ENCODE measurements around the gene SERPINA10.

The SERPINA10 gene, protein sequence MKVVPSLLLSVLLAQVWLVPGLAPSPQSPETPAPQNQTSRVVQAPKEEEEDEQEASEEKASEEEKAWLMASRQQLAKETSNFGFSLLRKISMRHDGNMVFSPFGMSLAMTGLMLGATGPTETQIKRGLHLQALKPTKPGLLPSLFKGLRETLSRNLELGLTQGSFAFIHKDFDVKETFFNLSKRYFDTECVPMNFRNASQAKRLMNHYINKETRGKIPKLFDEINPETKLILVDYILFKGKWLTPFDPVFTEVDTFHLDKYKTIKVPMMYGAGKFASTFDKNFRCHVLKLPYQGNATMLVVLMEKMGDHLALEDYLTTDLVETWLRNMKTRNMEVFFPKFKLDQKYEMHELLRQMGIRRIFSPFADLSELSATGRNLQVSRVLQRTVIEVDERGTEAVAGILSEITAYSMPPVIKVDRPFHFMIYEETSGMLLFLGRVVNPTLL

DNA sequence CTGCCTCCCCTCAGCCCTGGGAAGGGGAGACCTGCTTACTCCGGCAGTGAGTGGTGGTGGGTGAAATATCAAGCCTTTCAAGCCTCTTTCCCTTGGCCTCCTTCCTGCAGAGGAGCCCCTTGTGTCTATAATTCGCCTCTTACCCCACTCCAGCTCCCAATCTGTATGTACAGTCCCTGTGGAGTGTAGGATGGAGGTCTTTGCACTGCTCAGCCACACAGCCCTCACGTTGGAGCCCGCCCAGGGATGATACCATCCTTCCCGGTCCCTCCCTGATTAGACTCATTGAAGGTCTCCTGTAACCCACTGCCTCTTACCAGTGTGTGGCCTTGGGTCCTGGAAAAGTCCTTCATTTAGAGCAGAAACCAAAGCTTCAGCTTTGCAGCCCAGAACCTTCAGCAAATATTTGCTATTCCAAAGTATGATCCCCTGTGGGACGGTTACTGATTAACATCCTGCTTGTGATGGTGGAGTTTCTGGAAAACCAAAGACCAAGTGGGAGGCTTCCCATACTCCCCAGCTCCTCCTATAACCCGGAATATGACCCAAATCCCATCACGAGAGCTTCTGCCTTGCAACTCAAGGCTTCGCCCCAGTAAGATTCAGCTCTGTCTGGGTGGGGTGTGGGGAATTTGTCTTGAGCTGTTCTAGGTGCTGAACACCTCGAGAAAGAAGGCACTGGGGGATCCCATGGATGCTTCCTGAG lies at the start of gene SERPINA10:
Gene SERPINA10, minus strand, starts transcription at position 397 of the 706 bp plus-strand sequence. CDS start 2,675 bp downstream, outside the sequence.
- DNase-seq (ENCODE audit: low read depth): no peak

DNA sequence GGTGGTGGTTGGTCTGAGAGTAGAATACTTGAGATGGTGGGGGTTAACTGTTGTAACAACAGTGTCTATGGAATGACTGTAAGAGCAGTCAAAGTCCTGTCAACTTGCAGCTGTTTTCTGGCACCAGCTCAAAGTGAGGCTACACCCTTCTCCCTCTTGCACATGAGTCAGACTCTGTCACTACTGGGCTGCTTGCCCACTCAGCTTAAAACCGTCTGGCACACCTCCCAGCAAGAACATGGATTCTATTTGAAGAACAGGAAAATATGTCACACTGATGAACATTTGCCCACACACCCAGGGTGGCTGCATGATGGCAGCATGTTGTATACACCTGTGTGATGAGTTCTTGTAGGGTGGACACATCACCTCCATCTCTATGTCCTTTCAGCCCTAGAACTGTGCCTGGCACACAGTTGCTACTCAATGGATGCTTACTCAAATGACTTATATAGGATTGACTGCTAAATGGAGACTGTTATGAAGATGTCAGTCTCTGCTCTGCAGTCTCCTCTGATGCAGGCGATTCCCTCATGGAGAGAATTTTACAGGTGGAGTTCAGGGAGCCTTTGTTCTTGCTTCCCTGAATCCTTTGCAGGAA lies 49.4 kb upstream of the SERPINA10 start:
- no peak for DNase-seq (ENCODE audit: low read depth)

DNA sequence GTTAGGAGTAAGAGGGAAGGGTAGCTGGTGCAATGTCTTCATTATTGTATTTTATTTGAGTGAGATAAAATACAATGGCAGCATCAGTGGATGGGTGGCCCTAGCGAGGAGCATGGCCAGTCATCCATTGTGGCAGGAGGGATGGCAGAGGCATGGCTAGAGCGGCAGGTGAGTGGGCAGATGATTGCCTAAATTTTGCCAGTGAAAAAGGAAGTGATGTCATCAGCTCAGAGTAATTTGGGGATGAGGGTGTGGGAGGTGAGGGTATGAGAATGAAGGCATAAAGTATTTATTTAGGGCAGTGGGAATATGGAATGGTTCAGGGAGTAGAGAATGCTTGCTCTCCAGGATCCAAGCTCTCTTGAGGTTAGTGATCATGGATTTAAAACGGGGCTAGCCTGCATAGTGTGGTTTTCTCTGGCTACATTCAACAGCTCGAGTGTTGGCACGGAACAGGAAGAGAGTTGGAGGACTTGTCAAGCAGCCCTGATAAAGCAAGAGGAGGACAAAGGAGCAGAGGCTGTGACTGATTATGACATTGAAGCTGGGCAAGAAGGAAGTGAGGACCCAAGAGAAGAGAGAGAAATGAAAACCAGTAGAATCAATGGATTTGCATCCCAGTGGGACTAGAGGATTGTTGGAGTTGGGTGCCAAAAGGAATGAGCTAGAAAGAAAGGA lies 48.7 kb upstream of the SERPINA10 start:
- DNase-seq (ENCODE audit: low read depth): no peak

DNA sequence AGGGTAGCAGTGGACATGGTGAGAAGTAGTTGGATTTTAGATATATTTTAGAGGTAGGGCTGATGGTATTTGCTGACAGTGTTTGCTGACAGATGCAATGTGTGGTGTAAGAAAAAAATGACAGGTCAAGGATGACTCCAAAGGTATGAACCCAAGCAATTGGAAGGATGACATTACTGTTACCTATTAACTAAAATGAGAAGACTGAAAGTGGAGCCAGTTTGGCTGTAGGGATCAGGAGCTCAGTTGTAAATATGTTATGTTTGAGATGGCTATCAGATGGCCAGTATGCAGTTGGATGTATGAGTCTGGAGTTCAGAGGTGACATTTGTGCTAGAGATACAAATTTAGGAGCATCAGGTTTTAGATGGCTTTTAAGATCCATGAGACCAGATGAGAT lies 47.5 kb upstream of the SERPINA10 start:
- DNase-seq (ENCODE audit: low read depth): no peak

DNA sequence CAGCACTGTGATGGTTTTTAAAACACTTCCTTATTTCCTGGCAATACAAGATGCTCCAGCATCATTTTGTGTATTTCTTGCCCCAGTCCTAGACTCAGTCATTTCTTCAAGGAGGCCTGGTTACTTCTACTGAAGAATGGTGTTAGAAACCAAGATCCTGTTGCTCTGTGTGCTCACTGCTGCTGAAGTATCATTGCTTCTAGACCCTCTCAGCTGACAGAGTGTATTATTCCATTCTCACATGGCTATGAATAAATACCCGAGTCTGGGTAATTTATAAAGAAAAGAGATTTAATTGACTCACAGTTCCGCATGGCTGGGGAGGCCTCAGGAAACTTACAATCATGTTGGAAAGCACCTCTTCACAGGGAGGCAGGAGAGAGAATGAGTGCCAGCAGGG lies 45.0 kb upstream of the SERPINA10 start:
- no peak for DNase-seq (ENCODE audit: low read depth)

DNA sequence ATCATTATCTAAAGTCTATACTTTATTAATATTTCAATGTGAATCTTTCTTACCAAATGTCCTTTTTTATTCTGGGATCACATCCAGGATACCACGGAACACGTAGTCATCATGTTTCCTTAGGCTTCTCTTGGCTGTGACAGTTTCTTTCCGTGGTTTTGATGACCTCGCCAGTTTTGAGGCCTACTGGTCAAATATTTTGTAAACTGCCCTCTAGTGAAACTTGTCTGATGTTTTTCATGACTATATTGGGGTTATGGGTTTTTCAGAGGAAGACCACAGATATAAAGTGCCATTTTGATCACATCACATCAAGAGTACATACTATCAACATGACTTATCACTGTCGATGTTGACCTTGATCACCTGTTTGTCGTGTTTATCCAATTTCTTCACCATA lies 44.2 kb upstream of the SERPINA10 start:
- DNase-seq (ENCODE audit: low read depth): no peak

DNA sequence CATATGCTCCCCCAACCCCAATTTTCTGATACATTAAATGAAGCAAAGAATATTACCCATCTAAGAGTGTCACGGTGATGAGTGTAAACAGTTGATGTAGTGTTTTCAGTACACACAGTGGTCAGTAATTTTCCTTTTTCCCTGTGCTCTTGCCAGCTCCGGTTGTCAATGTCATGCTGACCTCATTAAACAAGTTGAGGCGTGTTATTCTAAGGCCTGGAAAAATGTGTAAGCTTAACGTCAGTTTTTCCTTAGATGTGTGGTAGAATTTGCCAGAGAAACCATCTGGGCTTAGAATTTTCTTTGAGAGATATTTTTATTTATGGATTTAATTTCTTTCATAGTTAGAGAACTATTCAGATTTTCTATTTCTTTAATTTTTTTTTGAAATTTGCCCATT lies 41.8 kb upstream of the SERPINA10 start:
- DNase-seq (ENCODE audit: low read depth): no peak

DNA sequence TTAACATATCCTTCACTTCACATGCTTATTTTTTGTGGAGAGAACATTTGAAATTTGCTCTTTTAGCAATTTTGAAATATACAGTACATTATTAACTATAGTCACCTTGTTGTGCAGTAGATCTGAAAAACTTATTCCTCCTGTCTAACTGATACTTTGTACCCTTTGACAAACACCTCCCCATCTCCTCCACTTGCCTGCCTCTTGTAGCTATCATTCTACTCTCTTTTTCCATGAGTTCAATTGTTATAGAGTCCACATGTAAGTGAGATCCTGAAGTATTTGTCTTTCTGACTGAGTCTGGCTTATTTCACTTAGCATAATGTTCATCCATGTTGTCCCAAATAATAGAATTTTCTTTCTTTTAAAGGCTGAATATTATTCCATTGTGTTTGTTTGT lies 39.5 kb upstream of the SERPINA10 start:
- DNase-seq (ENCODE audit: low read depth): no peak

DNA sequence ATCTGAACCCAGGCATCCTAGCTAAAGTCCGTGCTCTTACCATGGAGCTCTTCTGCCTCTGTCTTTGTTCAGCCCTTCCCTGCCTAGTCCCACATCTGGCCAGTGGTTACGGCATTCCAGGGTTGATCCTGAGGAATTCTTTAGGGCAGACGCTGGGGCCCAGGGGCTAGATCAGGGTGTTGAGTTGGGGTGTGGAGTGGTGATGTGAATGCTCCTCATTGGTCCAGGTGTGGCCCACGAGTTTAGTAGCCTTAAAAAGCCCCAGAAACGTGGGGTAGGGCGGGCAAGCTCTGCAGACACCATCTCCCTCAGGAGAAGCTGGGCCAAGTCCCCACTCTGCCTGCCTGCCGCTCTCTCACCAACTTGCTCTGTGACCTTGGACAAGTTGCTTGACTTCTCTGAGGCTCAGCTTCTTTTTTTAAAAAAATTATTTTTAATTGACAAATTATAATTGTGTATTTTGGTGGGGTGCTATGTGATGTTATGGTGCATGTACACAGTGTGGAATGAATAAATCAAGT lies 39.1 kb upstream of the SERPINA10 start:
- no peak for DNase-seq (ENCODE audit: low read depth)

DNA sequence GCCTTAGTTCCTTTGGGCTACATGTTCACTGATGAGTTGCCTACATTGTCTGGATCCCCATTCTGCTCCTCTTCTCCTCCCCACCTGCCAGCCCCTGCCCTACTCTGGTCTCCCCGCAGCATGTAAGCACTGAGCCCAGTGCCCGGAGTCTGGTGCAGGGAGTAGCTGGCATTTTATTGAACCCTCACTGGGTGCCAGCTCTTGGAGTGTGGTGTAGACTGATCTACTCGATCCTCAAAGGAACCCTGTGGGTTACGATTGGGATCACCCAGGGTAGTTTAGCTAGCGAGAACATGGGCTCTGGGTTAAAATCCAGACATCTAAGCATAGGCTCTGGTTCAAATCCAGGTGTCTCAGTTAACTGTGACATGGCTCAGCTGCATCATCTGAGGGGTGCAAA lies 38.4 kb upstream of the SERPINA10 start:
- no peak for DNase-seq (ENCODE audit: low read depth)

DNA sequence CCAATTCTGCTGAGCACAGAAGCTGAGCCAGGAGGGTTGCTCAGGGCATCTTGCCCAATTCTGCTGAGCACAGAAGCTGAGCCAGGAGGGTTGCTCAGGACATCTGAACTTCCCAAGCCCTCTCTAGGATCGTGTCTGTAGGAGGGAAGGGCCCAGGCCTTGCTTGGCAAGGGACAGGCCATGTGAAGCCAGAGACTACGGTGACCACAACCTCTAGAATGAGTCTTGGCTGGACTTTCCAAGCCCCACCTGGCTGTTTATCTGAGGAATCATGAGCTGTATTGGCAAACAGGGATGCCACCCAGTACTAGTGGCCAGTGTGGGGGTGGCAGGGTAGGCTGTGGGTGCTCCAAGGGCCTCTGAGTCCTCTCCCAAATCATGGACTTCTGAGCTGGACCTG lies 37.8 kb upstream of the SERPINA10 start:
- no peak for DNase-seq (ENCODE audit: low read depth)

DNA sequence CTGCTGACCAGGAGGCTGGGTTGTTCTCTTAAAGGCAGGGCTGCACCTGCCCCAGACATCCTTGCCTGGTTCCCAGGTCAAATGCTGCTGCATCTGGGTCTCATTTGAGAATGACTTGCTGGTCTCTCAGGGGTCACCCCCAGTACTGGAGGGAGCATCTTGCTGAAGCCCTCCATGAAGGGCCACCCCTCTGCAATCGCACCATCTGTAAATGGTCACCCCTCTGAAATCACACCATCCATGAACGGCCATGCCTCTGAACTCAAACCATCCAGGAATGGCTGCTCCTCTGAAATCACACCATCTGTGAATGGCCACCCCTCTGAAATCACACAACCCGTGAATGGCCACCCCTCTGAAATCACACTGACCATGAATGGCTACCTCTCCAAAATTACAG lies 37.4 kb upstream of the SERPINA10 start:
- DNase-seq (ENCODE audit: low read depth): no peak

DNA sequence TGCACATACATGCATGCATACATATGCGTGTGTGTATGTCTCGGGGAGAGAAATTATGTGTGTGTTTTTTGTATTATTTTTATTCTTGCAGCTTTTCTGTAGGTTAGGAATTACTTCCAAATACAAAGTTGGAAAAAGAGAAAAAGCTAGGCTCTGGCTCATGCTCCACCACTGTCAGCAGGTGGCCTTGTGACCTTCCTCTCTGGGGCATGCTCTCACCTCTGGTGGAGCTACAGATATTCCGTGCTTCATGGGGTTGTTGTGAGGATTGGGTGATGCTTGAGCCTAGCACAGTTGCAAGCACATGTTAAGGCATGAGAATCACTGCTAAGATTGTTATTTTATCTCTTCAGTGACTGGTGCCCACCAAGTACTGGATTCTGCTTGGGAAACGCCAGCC lies 36.8 kb upstream of the SERPINA10 start:
- no peak for DNase-seq (ENCODE audit: low read depth)

DNA sequence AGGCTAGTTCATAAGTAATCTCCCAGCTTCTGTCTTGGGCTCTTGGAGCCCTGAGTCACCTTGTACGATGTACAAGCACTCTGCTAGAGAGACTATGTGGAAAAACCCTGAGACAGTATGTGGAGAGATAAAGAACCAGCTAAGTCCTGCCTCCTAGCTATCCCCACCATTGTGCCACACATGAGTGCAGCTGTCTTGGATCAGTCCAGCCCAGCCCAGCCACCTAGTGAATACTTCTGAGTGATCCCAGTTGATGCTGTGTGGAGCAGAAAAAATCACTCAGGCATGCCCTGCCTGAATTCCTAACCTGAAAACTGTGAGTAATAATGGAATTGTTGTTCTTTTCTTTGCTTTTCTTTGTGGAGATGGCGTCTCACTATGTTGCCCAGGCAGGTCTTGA lies 35.1 kb upstream of the SERPINA10 start:
- no peak for DNase-seq (ENCODE audit: low read depth)

DNA sequence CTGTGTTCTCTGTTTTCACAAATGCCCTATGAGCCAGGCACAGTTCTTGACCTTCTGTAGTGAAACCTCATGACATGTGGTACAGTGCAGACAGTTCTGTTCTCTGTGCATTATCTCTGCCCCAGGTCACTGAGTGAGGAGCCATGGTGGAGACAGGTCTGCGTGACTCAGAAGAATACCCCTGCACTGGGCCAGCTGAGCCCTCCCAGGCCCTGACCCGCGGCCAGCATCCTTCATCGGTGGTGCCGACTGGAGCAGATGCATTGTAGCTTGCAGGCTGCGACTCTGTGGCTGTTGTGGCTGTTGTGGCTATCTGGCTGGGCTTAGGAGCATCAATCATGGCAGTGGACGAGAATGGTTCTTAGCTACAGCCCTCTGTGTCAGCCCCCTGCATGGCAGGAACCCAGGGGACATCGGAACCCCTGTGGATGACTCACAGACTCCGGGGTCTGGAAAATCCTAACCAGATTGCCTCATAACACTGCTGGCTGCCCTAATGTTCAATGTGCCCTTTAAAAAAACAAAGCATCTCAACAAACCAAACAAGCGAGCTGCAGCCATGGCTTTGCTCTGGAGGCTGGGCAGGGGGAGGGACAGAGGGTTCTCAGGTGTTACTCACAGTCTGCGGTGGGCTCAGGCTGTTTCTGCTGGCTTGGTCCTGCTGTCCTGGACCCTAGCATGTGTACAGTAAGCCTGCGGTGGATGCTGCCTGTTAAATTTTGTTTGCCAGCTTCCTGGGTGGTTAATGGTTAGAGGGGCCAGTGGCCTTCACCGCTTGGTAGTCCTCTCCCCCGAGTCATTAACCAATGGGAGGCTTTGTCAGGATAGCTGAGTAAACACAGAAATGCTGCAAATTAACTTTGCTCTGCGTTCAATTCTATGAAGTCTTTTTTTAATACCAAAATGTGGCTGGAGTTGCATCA lies 29.8 kb upstream of the SERPINA10 start, which contains the start of gene SERPINA6:
Gene SERPINA6, minus strand, starts transcription at position 689 of the 923 bp plus-strand sequence. CDS start 8,688 bp downstream, outside the sequence.
- no peak for DNase-seq (ENCODE audit: low read depth)

DNA sequence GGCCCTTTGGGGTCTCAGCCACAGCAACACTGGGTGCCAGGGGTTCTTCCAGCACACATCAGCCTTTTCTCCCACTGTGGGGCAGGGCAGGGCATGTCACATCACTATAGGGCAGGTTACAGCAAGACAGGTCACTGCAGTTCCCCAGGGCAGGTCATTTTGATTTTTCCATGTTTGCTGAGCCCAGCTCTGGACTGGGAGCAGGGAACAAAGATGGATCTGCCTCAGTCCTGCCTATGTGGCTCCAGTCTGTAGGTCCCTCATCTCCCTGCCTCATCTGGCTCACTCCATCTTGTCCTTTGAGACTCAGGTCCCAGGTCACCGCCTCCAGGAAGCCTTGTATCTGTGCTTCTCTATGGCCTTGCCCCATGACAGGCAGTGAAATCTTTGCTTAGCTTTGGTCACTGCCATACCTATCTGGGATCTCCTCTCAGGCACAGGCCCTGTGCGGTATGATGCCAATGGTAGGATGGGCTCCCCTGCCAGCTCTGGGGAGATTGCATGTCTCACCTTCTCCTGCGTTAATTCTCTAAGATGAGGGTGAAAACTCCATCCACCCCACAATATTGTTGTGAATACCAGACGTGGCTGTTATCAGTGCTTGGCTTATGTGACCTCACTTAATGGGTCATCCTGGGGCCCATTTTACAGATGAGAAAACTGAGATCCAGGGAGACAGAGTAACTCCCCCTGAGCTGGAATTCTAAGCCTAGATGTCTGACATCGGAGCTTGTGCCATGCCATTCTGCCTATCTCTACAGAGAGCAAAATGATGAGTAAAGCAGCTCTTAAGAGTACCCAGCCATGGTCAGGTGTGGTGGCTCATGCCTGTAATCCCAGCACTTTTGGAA lies 28.6 kb upstream of the SERPINA10 start:
- no peak for DNase-seq (ENCODE audit: low read depth)

DNA sequence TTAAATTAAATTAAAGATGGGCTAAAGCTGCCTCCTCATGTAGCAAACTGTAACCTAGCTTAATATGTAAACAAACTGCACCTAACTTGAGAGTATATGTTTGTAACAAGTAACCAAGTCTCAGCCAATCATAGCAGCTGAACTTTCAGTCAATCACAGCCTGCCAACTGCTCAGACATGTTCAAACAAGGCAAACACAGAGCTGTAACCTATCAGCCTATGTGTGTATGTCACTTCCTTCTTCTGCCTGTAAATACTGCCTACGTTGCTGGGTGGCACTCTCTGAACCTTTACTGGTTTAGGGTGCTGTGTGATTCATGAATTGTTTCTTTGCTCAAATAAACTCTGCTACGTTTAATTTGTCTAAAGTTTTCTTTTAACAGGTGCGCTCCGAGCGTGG lies 27.2 kb upstream of the SERPINA10 start:
- no peak for DNase-seq (ENCODE audit: low read depth)

DNA sequence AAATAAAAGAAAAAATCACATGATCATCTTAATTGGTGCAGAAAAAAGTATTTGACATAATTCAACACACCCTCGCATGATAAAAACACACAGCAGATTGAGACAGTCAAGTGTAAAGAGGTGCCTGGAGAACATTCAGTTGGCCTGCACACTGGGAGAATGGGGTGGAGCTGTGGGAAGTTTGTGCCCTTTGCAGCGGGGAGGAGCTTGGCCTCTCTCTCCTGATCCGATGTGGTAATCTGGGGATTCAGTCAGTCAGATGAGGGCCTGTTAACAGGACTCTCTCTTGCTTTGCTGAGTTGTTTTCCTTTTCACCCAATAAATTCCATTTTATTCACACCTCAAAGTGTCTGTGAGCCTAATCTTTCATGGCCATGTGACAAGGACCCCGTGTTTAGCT lies 24.2 kb upstream of the SERPINA10 start:
- no peak for DNase-seq (ENCODE audit: low read depth)

DNA sequence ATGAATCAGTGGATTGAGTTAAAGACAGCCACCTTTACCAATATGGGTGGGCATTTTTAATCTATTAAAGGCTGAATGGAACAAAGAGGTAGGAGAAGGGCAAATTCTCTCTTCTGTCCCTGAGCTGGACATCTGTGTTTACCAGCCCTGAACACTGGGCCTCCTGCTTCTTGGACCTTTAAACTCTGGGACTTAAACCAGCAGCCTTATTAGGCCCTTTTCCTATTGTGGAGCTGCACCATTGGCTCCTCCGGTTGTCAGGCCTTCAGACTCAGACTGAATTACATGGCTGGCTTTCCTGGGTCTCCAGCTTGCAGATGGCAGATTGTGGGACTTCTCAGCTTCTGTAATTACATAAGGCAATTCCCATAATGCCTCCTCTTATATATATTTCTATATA lies 23.6 kb upstream of the SERPINA10 start:
- DNase-seq (ENCODE audit: low read depth): no peak

DNA sequence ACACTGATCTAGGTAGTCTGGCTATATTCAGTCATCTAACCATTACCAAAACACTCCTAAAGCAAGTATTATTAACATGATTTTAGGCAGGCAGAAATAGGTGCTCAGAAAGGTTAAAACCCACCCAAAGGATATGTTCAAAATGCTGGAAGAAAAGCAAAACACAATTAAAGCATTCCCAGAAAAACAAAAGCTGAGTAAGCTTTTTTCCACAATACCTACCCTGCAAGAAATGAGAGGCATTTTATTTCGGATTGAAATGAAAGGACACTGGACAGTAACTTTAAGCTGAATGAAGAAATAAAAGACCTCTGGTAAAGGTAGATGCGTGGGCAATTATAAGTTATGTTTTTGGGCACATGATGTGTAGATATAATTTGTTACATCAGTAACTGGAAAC lies 21.8 kb upstream of the SERPINA10 start:
- no peak for DNase-seq (ENCODE audit: low read depth)
